ENCODE results near the gene RAB11FIP4. TPM values are rescaled to one million over a fixed set of nuclear protein-coding genes. Genes with fewer than 3 reads are reported as not detected.

RAB11FIP4 gene
- total and polyA plus RNA-seq, 9 of the 15 experiments (the other 6 are each of a cell fraction or from before 2014, with no cell fraction given): 0.62 to 16.6 (median 8.9) TPM

GRCh38 chr17:31357839-31358394 lies 33.6 kb upstream of the RAB11FIP4 start:
- Histone ChIP-seq H3K36me3 (ENCODE audit: control insufficient read depth, insufficient read depth, low read length) (peaks cover 60% of the 10 kb centered on the region), H3K4me3 (no peak overlapping the region), H4K20me1 (replicated peaks; ENCODE audit: control insufficient read depth, insufficient read depth, low read length) (no peaks in the 10 kb centered on the region), H3K9ac (ENCODE audit: insufficient read depth in 1 of 2, low read depth in 2 of 2, low read length in 2 of 2) (no peak overlapping the region), H3K27ac (ENCODE audit: extremely low read depth, low read depth, low read length) (no peak overlapping the region), H3K9me3 (replicated peaks; ENCODE audit: control insufficient read depth, insufficient read depth, low read depth, low read length) (no peaks in the 10 kb centered on the region), H3K27me3 (ENCODE audit: control insufficient read depth in 2 of 2, insufficient read depth in 2 of 2, low read length in 2 of 2) (no peaks in the 10 kb centered on the region), H3K9me1 (ENCODE audit: control insufficient read depth, insufficient read depth, low read length) (no peaks in the 10 kb centered on the region), H3K79me2 (ENCODE audit: control insufficient read depth, insufficient read depth, low read length) (no peaks in the 10 kb centered on the region), H2AFZ (ENCODE audit: low read depth, low read length) (no peak overlapping the region), H3K4me1 (replicated peaks in 1 of 2; ENCODE audit: control insufficient read depth in 2 of 2, insufficient read depth in 2 of 2, low read length in 2 of 2) (no peaks in the 10 kb centered on the region), H3K4me2 (ENCODE audit: insufficient read depth, low read length) (no peak overlapping the region)
- DNase-seq (ENCODE audit: extremely low read depth in 1 of 4, low spot score in 3 of 4): no peak
- no peak for FAIRE-seq
- in situ Hi-C loops (cut with MboI) (no loop called here), intact Hi-C loops (cut with micrococcal nuclease) (no loop called here)
- peak; percentile 81 for TF ChIP-seq MAFF (IDR thresholded peaks at IDR 0.05; ENCODE audit: low read length)
- no peak for TF ChIP-seq ILK (tag; IDR thresholded peaks at IDR 0.05; ENCODE audit: borderline replicate concordance, low read depth)
- no peak for TF ChIP-seq HDAC8 (tag; IDR thresholded peaks at IDR 0.05)
- no peak for TF ChIP-seq CTBP1 (IDR thresholded peaks at IDR 0.05; ENCODE audit: borderline replicate concordance)
- peak; percentile 79 for TF ChIP-seq MAFK (IDR thresholded peaks at IDR 0.05; ENCODE audit: low read length)
- peak; percentile 75 for TF ChIP-seq MAFG (tag; conservative IDR thresholded peaks at IDR 0.05)
- TF ChIP-seq ZNF316 (IDR thresholded peaks at IDR 0.05): peak; percentile 92
- TF ChIP-seq ZNF41 (CRISPR knock-in tag; conservative IDR thresholded peaks at IDR 0.05): no peak
- no peak for TF ChIP-seq MCM7 (IDR thresholded peaks at IDR 0.05)
- TF ChIP-seq C11orf30 (IDR thresholded peaks at IDR 0.05; ENCODE audit: low read depth): peak; percentile 85
- no peak for TF ChIP-seq SRF (CRISPR knock-in tag; IDR thresholded peaks at IDR 0.05)
- ChIA-PET POLR2A (no interaction called here), CTCF (ENCODE audit: low intra/inter-chr PET ratio) (no interaction called here)
- no TSS peak for BruUV-seq (replicated peaks)
- WGBS (ENCODE audit: insufficient coverage, low coverage, missing lambda C conversion rate): 89% methylated on average over 3 of the region's 3 CpGs
- no peak for ATAC-seq

All from K562 (cell line).